ENCODE results near the gene CORIN. TPM values are rescaled to one million over a fixed set of nuclear protein-coding genes. Genes with fewer than 3 reads are reported as not detected.
A peak's percentile ranks its signal among the peaks of the same experiment; 100 is the strongest.

The CORIN gene
- total RNA-seq, 3 donors from 2014 or later = 1.6 to 6.4 (median 1.6) TPM

DNA sequence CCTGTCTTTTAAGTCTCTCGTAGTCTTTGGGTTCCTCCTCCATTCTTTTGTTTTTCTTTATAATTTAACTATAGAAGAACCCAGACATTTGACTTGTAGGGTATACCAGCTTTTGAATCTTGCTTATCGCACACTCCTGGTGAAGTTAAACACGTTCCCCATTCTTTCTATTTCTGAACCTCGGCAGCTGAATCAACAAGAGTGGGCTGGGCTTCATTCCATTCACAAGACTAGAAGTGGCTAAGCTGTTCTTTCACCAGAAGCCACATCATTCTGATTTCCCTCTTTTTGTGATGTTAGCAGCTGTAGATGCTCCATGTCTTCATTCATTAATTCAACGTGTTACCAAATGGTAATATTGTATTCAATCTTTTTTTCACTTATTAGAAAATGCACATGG, 167.9 kb downstream of the CORIN start:
- DNase-seq (ENCODE audit: low spot score in 2 of 2) = no peak
- Histone ChIP-seq H3K4me3 (no peak overlapping the region), H3K4me1 (no peaks in the 10 kb centered on the region), H3K27ac (no peak overlapping the region), H3K9me3 (no peaks in the 10 kb centered on the region), H3K36me3 (no peaks in the 10 kb centered on the region), H3K27me3 (no peaks in the 10 kb centered on the region)
- no peak for TF ChIP-seq POLR2AphosphoS5 (IDR thresholded peaks at IDR 0.05)
- TF ChIP-seq CTCF (IDR thresholded peaks at IDR 0.05) = no peak
- no peak for TF ChIP-seq POLR2A (IDR thresholded peaks at IDR 0.05)
- intact Hi-C loops (cut with DNase I; ENCODE audit: low total_unique reads) = no loop called here

GRCh38 chr4:47668810-47669408, 169.0 kb downstream of the CORIN start:
- TF ChIP-seq POLR2AphosphoS5 (IDR thresholded peaks at IDR 0.05) = no peak
- peak; percentile 52 to 64 (median 54) for TF ChIP-seq CTCF (IDR thresholded peaks at IDR 0.05)
- Histone ChIP-seq H3K9me3 (no peaks in the 10 kb centered on the region), H3K27me3 (no peaks in the 10 kb centered on the region), H3K36me3 (no peaks in the 10 kb centered on the region), H3K4me1 (no peaks in the 10 kb centered on the region), H3K4me3 (no peak overlapping the region), H3K27ac (no peak overlapping the region)
- no peak for DNase-seq (ENCODE audit: low spot score in 2 of 2)
- intact Hi-C loops (cut with DNase I; ENCODE audit: low total_unique reads) = no loop called here

GRCh38 chr4:47668256-47668655, 169.6 kb downstream of the CORIN start:
- Histone ChIP-seq H3K36me3 (no peaks in the 10 kb centered on the region), H3K4me3 (no peak overlapping the region), H3K4me1 (no peaks in the 10 kb centered on the region), H3K27me3 (no peaks in the 10 kb centered on the region), H3K27ac (no peak overlapping the region), H3K9me3 (no peaks in the 10 kb centered on the region)
- DNase-seq (ENCODE audit: low spot score in 2 of 2) = no peak
- no peak for TF ChIP-seq POLR2AphosphoS5 (IDR thresholded peaks at IDR 0.05)
- TF ChIP-seq CTCF (IDR thresholded peaks at IDR 0.05) = no peak
- TF ChIP-seq POLR2A (IDR thresholded peaks at IDR 0.05) = no peak
- intact Hi-C loops (cut with DNase I; ENCODE audit: low total_unique reads) = no loop called here

DNA sequence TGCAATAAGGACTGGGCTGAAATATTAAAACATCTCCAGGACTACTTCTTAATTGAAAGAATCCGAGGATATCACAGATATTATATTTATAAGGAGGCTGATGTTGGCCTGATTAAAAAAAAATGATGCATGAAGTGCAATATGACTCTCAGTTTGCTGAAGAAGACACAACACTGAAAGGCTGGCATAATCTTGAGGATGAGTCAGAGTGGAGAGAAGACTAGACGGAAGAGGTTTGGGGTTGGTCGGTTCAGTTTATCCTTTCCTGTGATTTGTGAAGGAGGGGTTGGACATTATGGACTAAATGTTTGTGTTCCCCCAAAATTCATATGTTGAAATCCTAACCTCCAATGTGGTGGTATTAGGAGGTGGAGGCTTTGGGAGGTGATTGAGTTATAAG, 170.3 kb downstream of the CORIN start:
- Histone ChIP-seq H3K9me3 (no peaks in the 10 kb centered on the region), H3K36me3 (no peaks in the 10 kb centered on the region), H3K4me3 (no peak overlapping the region), H3K27ac (no peak overlapping the region), H3K4me1 (no peaks in the 10 kb centered on the region), H3K27me3 (no peaks in the 10 kb centered on the region)
- DNase-seq (ENCODE audit: low spot score in 2 of 2) = no peak
- intact Hi-C loops (cut with DNase I; ENCODE audit: low total_unique reads) = no loop called here
- TF ChIP-seq POLR2AphosphoS5 (IDR thresholded peaks at IDR 0.05) = no peak
- TF ChIP-seq CTCF (IDR thresholded peaks at IDR 0.05) = no peak
- no peak for TF ChIP-seq POLR2A (IDR thresholded peaks at IDR 0.05)

DNA sequence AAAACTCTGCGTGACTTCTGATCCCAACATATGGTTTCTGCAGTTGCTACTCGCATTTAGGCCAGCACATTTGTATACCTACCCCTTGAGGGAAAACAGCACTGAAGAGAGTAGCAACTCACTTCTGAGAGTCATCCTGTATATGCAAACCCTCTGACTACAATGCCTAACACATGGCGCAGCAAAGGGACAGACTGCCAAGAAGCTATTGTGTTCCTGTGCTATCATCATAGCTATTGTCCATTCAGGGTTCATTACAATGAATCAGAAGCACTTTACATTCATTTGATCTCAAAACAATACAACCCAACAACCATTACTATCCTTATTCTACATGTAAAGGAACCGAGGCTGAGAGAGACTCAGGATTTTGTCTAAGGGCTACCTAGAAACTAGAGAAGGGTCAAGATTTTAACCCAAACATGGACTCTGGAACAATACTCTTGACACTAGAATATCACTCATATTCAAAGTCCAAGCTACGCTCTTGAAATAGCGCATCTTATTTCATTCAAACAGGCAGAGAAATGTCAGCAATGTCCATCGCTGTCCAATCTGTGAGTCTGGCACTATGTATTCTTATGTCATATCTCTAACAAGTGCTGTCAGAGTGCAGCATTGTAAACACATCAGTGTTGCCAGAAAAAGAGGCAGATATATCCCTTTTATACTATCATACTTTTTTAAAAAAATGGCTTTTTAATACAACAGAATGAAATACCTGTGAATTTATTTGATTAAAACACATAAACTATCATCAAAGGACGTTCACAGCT, 173.6 kb downstream of the CORIN start:
- Histone ChIP-seq H3K9me3 (no peaks in the 10 kb centered on the region), H3K4me3 (no peak overlapping the region), H3K27ac (no peak overlapping the region), H3K4me1 (no peaks in the 10 kb centered on the region), H3K27me3 (no peaks in the 10 kb centered on the region), H3K36me3 (no peaks in the 10 kb centered on the region)
- DNase-seq (ENCODE audit: low spot score in 2 of 2) = no peak
- TF ChIP-seq CTCF (IDR thresholded peaks at IDR 0.05) (no peak), POLR2AphosphoS5 (IDR thresholded peaks at IDR 0.05) (no peak), POLR2A (IDR thresholded peaks at IDR 0.05) (no peak)
- intact Hi-C loops (cut with DNase I; ENCODE audit: low total_unique reads) = no loop called here

All from breast epithelium (tissue), 4 donors.